Gastrocnemius medialis (tissue), 4 donors: ENCODE results near the gene SARS2.

Source experiments
- CTCF ChIP-seq, 5 experiments: fragments of 450-650 bp in 3 of 5; fragments of 200-600 bp in 2 of 5; sonication (generic) in 2 of 5; IDR thresholded peaks in 4 of 5; conservative IDR thresholded peaks in 1 of 5; 1 replicate in 4 of 5; 2 replicates in 1 of 5; pipeline ENCODE4 v1.5.1; 2016 to 2019; ENCODE audit warnings: antibody characterized with exemption in 5 of 5, mild to moderate bottlenecking in 3 of 5, moderate library complexity in 3 of 5
- POLR2A ChIP-seq, 2 donors: fragments of 450-650 bp; IDR thresholded peaks; one replicate each; pipeline ENCODE4 v1.6.1; 2017; ENCODE audit warnings: antibody characterized with exemption in 2 of 2, mild to moderate bottlenecking in 2 of 2, moderate library complexity in 2 of 2

DNA sequence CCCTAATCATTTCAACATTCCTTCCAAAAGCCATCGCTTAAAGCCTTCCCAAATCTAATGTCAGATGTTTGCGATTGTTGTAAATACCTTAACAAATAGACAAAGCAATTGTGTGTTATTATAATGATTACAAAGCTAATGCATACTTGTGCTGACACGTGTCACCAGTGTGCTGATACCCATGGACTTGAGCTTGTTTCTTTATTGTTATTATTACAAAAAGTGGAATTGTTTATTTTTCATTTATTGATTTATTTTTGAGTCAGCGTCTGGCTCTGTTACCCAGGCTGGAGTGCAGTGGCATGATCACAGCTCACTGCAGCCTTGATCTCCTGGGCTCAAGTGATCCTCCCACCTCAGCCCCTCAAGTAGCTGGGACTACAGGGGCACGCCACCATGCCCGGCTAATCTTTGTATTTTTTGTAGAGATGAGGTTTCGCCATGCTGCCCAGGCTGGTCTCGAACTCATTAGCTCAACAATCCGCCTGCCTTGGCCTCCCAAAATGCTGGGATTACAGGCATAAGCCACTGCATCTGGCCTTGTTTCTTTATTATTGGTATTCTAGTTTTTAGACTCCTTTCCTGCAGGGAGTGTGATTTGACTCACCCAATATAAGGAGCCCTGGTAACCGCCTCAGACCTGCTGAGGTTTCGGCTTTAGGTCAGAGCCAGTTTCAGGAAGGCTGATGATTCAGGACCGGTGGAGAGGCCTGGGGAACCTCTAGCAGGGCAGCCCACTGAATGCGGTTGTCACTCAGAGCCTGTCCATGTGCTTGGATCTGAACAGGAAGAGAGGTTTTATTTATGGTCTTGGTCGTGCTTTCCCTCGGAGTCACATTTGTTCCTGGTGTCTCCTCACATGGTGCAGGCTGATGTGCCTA is 47.1 kb upstream of the SARS2 start:
- TF ChIP-seq CTCF (IDR thresholded peaks at IDR 0.05 in 4 of 5, conservative IDR thresholded peaks at IDR 0.05 in 1 of 5) (no peak), POLR2A (IDR thresholded peaks at IDR 0.05) (no peak)
